T47D (cell line): ENCODE measurements around the gene DAW1.
A peak's percentile ranks its signal among the peaks of the same experiment; 100 is the strongest.

Experiments
- DNase-seq, 2 experiments: peaks; one replicate each; pipeline versions ENCODE4 v3.0.0 to v3.0.0-alpha.2; 2011 to 2012; ENCODE audit warnings: low read depth in 1 of 2, low spot score in 1 of 2
- JUND ChIP-seq: IDR thresholded peaks from 2 replicates; pipeline ENCODE4 v1.6.1; 2012; ENCODE audit warnings: low read depth
- in situ Hi-C: cut with HindIII; loops from 2 replicates; pipeline ENCODE4 v1.10.0; 2016; ENCODE audit warnings: low sequenced_read_pairs, low pct_unique_long_range_greater_than_20kb

The DAW1 gene

DNA sequence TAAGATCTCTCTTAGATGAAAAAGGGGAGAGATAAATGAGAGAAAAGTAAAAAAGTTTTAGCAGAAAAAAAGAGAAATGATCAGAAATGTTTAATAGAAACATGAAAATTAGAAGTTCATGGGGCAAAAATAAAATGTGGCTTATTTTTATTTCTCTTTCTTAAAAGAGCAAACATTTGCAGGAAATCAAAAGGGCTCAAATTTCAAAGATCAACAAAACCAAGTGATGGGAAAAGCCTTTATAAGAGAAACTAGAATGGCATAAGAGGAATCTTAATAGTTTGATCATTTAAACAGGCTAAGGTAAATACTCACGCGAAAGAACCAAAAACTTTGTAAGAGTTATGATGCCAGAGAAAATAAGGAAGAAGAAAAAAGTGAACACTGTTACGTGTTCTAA, 23.3 kb upstream of the DAW1 start:
- DNase-seq: no peak
- no peak for TF ChIP-seq JUND

DNA sequence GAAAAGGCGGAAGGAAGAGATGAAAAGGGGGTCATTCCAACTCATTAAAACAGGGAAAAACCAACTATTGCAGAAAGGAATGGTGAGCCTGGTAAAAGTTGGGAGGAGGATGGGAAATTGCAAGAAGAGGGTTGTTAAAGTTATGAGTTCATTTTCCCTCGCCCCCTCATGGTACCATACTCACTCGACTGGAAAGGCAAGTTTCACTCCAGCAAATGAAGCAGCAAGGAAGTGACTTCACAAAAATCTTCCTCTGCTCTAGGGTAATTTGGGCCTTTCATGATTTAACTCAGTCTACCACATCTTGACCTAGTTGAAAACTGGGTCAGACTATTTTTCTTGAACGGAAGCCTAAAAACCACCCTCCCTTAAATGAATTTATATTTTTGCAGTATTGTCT, 22.8 kb upstream of the DAW1 start:
- DNase-seq: peak in 1 of 2 experiments; percentile 25
- in situ Hi-C loops: no loop called here
- TF ChIP-seq JUND: no peak

More for the DNA sequence above, 23.3 kb upstream of the DAW1 start:
- in situ Hi-C loops: no loop called here

DNA sequence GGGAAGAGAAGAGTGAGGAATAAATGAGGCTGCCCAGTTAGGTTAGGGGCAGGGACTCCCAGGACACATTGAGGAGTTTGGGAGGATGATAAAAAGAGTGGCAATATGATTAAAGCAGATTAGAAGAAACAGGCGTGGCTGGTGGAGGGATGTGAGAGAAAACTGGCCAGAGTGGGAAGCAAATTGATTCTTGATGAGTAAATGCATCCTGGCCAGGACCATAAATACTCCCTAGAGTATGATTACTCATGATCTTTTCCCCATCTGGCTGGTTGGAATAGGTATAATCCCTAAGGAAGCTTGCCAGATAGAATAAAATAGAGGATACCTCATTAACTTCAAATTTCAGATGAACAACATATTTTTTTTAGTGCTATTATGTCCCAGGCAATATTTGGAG, 21.5 kb upstream of the DAW1 start:
- no peak for TF ChIP-seq JUND
- DNase-seq: no peak
- in situ Hi-C loops: no loop called here

DNA sequence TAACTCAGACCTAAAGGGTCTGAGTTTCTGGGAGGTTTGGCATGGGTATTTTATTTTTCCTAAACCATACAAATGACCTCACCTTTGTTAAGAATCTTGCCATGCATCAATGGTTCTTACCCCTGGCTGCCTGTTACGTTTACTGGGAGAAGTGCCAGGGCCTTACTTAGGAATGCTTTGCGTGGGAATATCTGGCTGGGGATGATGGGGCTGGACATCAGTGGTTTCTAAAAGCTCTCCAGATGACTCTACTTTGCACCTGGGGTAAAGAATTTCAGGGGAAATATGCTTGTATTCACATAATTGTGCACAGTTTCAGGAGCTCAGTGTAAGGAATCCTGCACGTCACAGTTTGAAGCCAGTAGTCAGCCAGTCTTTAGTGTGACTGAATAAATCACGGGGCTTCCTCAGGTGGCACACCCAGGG, 18.2 kb upstream of the DAW1 start:
- peak in 1 of 2 experiments; percentile 5 for DNase-seq
- TF ChIP-seq JUND: no peak
- in situ Hi-C loops: no loop called here

DNA sequence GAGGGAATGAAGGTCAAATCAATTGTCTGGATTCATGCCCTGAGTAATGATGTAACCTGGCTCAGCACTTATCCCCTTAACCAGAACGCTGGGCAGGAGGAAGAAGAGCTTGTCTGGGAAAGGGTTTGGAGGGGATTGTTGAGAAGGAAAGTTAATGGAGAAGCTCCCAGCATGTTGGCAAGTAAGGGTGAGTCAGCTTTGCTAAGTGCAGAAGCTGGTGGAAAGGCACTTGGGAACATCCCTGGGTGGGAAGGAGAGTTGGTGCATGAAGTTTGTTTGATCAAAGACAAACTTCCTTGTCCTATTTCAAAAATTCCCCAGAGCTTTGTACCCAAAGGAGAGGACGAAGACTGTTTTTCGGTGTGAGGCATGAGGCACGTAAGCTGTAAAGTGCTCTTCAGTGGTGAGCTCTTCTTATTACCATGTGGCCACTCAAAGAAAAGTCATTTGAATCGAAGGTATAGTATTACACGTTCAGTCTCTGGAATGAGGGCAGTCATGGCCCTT, 17.6 kb upstream of the DAW1 start:
- in situ Hi-C loops: no loop called here
- TF ChIP-seq JUND: no peak
- no peak for DNase-seq

DNA sequence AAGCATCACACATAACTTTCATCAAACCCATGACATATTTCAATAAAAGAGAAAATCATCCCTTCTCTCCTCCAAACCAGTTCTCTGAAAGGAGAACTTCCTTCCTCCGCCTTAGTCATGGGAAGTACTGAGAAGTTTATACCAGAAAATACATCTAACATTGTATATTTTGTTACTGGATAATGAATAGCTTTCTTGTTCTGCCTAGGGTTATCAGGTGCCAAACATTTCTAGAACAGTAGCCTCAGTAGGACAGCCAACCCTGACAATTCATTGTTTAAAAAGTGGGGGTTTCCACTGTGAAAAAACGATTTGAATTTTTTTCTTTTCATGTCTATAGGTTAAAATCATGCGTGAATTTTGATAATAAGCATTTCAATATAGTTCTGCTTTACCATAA, 16.0 kb upstream of the DAW1 start:
- DNase-seq: no peak
- in situ Hi-C loops: no loop called here
- TF ChIP-seq JUND: no peak

DNA sequence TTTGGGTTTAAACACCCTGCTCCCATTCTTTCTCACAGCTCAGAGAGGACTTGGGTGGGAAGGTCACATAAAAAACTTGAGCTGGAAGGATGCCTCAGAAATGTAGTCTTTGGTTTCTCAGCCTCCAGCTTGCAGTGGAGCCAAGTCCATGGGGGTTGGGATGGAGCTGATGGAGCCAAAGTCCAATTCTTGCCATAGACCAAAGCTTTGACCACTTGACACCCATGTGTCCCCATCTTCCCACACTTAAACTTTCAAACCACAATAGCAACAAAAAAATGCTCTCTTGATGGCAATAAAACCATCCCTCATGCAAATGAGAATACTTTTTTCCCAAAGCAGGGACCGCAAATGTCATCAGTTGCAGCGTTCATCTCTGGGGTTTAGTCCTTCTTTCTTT, 14.7 kb upstream of the DAW1 start:
- DNase-seq: no peak
- no peak for TF ChIP-seq JUND
- in situ Hi-C loops: no loop called here

DNA sequence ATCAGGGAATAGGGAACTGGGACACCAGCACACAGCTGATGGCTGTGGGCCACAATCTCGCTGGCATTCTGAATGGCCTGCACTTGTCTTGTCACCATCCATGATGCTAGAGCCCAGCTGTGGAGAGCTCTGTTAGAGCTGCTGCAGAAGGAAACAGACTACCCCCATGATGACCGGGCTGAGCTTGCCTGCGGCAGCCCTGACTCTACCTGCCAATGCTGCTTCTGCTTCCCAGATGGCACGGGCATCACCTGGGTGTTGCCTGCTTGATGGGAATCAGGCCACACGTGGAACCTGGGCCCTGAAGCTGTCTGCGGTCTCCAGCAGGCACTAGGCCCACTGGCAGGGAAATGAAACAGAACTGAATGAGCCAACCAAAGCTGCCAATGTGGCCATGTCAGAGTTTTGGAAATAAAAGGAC, 11.2 kb upstream of the DAW1 start:
- in situ Hi-C loops: no loop called here
- no peak for DNase-seq
- no peak for TF ChIP-seq JUND

DNA sequence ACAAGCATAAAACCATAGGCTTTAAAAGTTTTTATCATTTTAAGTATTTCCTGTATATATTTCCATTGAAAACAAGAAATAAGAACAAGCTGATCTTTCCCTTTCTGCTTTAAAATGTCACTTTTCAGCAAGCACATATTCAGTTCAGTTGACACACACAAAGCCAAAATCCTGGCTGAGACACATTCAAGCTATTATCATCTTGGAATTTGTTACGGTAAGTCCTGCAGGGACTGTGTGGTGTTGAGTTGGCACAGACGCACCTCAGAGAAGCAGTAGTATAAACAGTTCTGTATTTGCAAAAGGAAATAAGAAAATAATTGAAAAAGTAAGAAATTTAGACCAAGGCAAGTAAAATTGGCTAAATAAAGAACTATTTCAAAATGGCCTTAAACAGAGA, 10.4 kb upstream of the DAW1 start:
- TF ChIP-seq JUND: no peak
- DNase-seq: no peak
- in situ Hi-C loops: no loop called here

DNA sequence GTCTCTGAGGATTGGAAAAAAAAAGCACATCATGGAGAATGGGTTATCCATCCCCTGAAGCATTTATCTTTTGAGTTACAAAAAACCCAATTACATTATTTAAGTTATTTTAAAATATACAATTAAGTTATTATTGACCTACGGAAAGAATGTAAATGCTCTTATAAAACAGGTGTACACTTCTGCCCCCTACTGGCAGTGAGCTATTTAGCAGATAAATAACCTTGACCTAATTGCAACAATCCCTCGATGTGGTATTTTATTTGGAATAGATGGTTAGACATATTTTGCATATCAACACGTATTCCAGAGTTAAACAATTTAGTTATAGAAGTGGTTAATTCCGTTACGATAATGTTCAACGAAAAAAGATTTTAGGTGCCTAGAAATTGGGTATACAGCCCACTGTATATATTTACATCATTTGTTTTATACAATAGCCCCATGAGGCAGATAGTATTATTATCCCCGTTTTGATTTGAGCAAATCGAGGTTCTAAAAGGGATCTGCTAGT, 9.1 kb upstream of the DAW1 start:
- in situ Hi-C loops: no loop called here
- TF ChIP-seq JUND: no peak
- peak in 1 of 2 experiments; percentile 56 for DNase-seq

DNA sequence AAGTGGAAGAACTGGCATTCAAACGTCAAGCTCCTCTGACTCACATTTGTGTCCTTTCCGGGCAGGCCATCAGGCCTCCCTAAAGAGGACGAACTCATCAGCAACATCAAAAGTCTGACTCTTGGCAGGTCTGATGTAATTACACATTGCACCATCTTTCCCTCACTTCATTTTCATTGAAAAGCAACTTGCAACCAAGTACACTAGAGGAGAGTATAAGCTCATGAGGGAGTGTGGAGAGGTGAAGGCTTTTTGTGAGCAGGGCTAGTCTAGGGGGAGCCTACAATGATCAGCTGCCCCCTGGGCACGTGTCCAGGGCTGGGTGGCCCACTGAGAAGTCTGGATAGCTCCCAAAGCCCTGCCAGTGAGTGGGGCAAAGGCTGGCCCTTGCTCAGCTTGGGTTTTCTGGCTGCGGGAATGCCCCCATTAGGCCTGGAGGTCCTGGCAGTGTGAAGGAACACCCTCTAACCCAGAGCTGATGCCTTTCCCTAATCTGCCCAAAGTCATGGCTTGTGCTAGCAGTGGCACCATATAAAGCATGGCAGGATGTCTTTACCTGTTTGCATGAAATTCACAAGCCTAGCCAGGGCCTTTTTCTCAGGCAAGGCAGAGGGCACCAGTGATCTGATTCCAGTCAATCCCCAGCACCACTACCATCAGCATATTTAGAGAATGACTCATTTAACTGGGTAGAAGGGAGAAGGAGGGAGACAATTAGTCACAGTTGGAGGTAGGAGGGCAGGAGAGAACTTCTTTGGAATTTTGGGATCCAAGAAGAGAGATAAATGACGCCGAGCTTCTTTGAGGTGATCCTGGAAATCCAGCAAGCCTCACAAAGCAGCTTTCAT, 8.5 kb upstream of the DAW1 start:
- no peak for TF ChIP-seq JUND
- no peak for DNase-seq
- in situ Hi-C loops: no loop called here

DNA sequence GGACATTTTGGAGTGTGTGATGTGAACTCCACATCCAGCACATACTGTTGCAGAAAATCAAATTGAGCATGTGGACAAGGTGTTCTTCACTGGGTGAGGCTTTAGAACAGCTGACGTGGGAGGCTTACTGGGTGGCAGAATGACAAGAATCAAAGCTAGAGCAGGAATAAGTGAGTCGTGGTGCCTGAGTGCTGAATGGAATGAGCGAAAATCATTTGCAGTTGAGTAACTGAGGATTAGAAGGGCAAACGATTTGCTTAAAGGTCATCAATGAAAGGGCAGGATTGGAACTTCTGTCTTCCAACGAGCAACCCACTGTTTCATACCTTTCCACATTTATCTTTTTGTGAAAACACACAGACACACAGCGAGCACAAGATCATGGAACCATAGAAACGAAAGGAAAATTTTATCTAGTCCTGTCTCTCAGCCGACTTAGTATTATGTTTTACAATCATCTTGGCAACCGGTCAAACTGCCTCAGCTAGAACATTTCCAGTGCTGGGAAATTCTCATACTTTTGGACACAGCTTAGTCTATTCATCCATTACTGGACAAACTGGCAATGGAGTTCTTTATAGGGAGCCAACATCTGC, 7.2 kb upstream of the DAW1 start:
- in situ Hi-C loops: no loop called here
- no peak for TF ChIP-seq JUND
- no peak for DNase-seq

DNA sequence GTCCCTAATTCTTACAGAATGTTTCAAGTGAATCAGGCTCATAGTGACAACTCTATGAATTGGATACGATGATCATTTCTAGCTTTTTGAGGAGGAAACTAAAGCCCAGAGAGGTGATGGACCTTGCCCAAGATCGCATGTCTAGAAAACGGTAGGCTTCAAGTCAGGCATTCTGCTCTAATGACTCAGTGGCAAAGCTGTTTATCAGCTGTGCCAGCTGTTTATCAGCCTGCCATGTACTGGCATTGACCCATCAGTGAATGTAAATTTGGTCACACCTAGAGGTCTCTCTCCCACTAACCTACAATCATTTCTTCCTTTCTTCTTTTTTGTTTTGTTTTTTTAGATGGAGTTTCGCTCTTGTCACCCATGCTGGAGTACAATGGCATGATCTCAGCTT, 6.1 kb upstream of the DAW1 start:
- no peak for DNase-seq
- in situ Hi-C loops: no loop called here
- TF ChIP-seq JUND: no peak
